ENCODE measurements around the gene PRKAR1B.

The PRKAR1B gene

GRCh38 chr7:572416-573268, 154.4 kb downstream of the PRKAR1B start:
- DNase-seq (ENCODE audit: low read depth, low spot score): no peak

GRCh38 chr7:571718-572415, 155.2 kb downstream of the PRKAR1B start:
- DNase-seq (ENCODE audit: low read depth, low spot score): no peak

GRCh38 chr7:571096-571717, 155.9 kb downstream of the PRKAR1B start:
- DNase-seq (ENCODE audit: low read depth, low spot score): no peak

- no peak for DNase-seq (ENCODE audit: low read depth, low spot score)
Measured at GRCh38 chr7:570801-571070, 156.3 kb downstream of the PRKAR1B start.

- no peak for DNase-seq (ENCODE audit: low read depth, low spot score)
Measured at GRCh38 chr7:569996-570800, 156.9 kb downstream of the PRKAR1B start.

- DNase-seq (ENCODE audit: low read depth, low spot score): no peak
Measured at GRCh38 chr7:569071-569855, 157.8 kb downstream of the PRKAR1B start.

- no peak for DNase-seq (ENCODE audit: low read depth, low spot score)
Measured at GRCh38 chr7:568031-568951, 158.8 kb downstream of the PRKAR1B start.

GRCh38 chr7:567305-567883, 159.7 kb downstream of the PRKAR1B start:
- no peak for DNase-seq (ENCODE audit: low read depth, low spot score)

- DNase-seq (ENCODE audit: low read depth, low spot score): no peak
Measured at GRCh38 chr7:566100-566499, 161.0 kb downstream of the PRKAR1B start.

- no peak for DNase-seq (ENCODE audit: low read depth, low spot score)
Measured at GRCh38 chr7:564176-564865, 162.8 kb downstream of the PRKAR1B start.

- DNase-seq (ENCODE audit: low read depth, low spot score): no peak
Measured at GRCh38 chr7:563629-564170, 163.4 kb downstream of the PRKAR1B start.

GRCh38 chr7:562789-563628, 164.1 kb downstream of the PRKAR1B start:
- DNase-seq (ENCODE audit: low read depth, low spot score): no peak

- DNase-seq (ENCODE audit: low read depth, low spot score): no peak
Measured at GRCh38 chr7:562374-562675, 164.8 kb downstream of the PRKAR1B start.

GRCh38 chr7:561631-562373, 165.3 kb downstream of the PRKAR1B start:
- no peak for DNase-seq (ENCODE audit: low read depth, low spot score)

GRCh38 chr7:560966-561630, 166.0 kb downstream of the PRKAR1B start:
- no peak for DNase-seq (ENCODE audit: low read depth, low spot score)

- DNase-seq (ENCODE audit: low read depth, low spot score): no peak
Measured at GRCh38 chr7:559396-559705, 167.7 kb downstream of the PRKAR1B start.

- no peak for DNase-seq (ENCODE audit: low read depth, low spot score)
Measured at GRCh38 chr7:557558-557881, 169.6 kb downstream of the PRKAR1B start.

Measured in activated naive CD8-positive, alpha-beta T cell treated with anti-CD3 and anti-CD28 coated beads, Interleukin-2, amount 50 U/mL, for 16 hours (primary cell).